K562 (cell line): ENCODE results near the gene PLEKHN1. TPM values are rescaled to one million over a fixed set of nuclear protein-coding genes. Genes with fewer than 3 reads are reported as not detected.

ENCODE experiments used
- CREM ChIP-seq: IDR thresholded peaks from 2 replicates; pipeline ENCODE4 v1.6.1; 2014; ENCODE audit warnings: antibody characterized with exemption, low read depth
- DNMT1 ChIP-seq: fragments of 450-650 bp; IDR thresholded peaks from 2 replicates; pipeline ENCODE4 v1.6.1; 2016; ENCODE audit warnings: antibody characterized with exemption, mild to moderate bottlenecking
- GABPB1 ChIP-seq: sonication (generic); formaldehyde crosslinking; IDR thresholded peaks from 2 replicates; pipeline ENCODE4 v1.8.0; 2022; ENCODE audit warnings: mild to moderate bottlenecking, missing genetic modification reagents
- GATA2 ChIP-seq: sonication (generic); formaldehyde crosslinking; IDR thresholded peaks from 2 replicates; pipeline ENCODE4 v1.4.0; 2020; ENCODE audit warnings: mild to moderate bottlenecking, missing genetic modification reagents
- KDM4B ChIP-seq, 2 experiments: fragments of 450-650 bp in 1 of 2; sonication (generic) in 1 of 2; IDR thresholded peaks; 2 replicates each; pipeline ENCODE4 v1.6.1; 2016 to 2017; ENCODE audit warnings: borderline replicate concordance in 2 of 2, antibody characterized with exemption in 1 of 2, low read depth in 1 of 2, mild to moderate bottlenecking in 1 of 2
- NELFE ChIP-seq: IDR thresholded peaks from 2 replicates; pipeline ENCODE4 v1.6.1; 2011; ENCODE audit warnings: mild to moderate bottlenecking; ENCODE audit not compliant: insufficient read depth, insufficient read length
- ZNF143 ChIP-seq: sonication (generic); formaldehyde crosslinking; IDR thresholded peaks from 2 replicates; pipeline ENCODE4 v1.9.0; 2022; ENCODE audit warnings: mild to moderate bottlenecking, missing genetic modification reagents
- ZNF263 ChIP-seq: sonication (generic); formaldehyde crosslinking; IDR thresholded peaks from 2 replicates; pipeline ENCODE4 v1.8.0; 2022; ENCODE audit warnings: mild to moderate bottlenecking, missing genetic modification reagents, borderline replicate concordance
- ZNF347 ChIP-seq: fragments of 450-650 bp; formaldehyde crosslinking; IDR thresholded peaks from 2 replicates; pipeline ENCODE4 v1.4.0; 2020; ENCODE audit warnings: low read depth, mild to moderate bottlenecking, moderate library complexity
- ZNF431 ChIP-seq: sonication (generic); formaldehyde crosslinking; IDR thresholded peaks from 2 replicates; pipeline ENCODE4 v1.8.0; 2022; ENCODE audit warnings: mild to moderate bottlenecking, missing genetic modification reagents
- ZNF507 ChIP-seq: conservative IDR thresholded peaks from 2 replicates; pipeline ENCODE4 v1.6.1; 2017; ENCODE audit warnings: missing genetic modification characterization, missing compliant biosample characterization
- polyA plus RNA-seq, 8 experiments: library from polyadenylated mRNA; depleted of rRNA in 4 of 8; stranded (reverse) in 5 of 8; unstranded in 3 of 8; fragments of >200 nt; fragmentation: Nextera tagmentation in 2 of 8; fragmentation: Illumina TruSeq in 1 of 8; extraction: Ambion mirVana in 2 of 8; extraction: Trizol in 1 of 8; gene quantifications; 2 replicates each; pipeline versions ENCODE4 v1.2.1 to v1.2.3, GENCODE V29; 2011 to 2014; ENCODE audit warnings: inconsistent platforms in 1 of 8, missing spikeins in 1 of 8
- total RNA-seq, 7 experiments: library from RNA; depleted of rRNA in 6 of 7; stranded (reverse); fragments of >200 nt in 6 of 7; fragmentation: Illumina TruSeq in 2 of 7; extraction: Trizol in 2 of 7; gene quantifications; 2 replicates each; pipeline versions ENCODE4 v1.2.1 to v1.2.3, GENCODE V29; 2011 to 2021; ENCODE audit warnings: low replicate concordance in 1 of 7
- TF ChIP-seq, protein P1 (sequence below): fragments of 450-650 bp; formaldehyde crosslinking; IDR thresholded peaks from 2 replicates; pipeline ENCODE4 v1.4.0; 2020; ENCODE audit warnings: mild to moderate bottlenecking, moderate library complexity
- TF ChIP-seq, protein P2 (sequence below): fragments of 250-450 bp; sonication (Bioruptor Pico); IDR thresholded peaks from 2 replicates; pipeline ENCODE4 v1.5.0; 2021; ENCODE audit warnings: mild to moderate bottlenecking, moderate library complexity
- TF ChIP-seq, protein P3 (sequence below): fragments of 450-650 bp; IDR thresholded peaks from 2 replicates; pipeline ENCODE4 v1.6.1; 2016; ENCODE audit warnings: mild to moderate bottlenecking
- TF ChIP-seq, protein P4 (sequence below), 2 experiments: fragments of 450-650 bp; conservative IDR thresholded peaks; 2 replicates each; pipeline ENCODE4 v1.6.1; 2017; ENCODE audit warnings: mild to moderate bottlenecking in 2 of 2, moderate library complexity in 2 of 2

Gene PLEKHN1
- total and polyA plus RNA-seq, 9 of the 15 experiments (the other 6 are each of a cell fraction or from before 2014, with no cell fraction given): 0.07 to 1.5 (median 0.13) TPM; not detected in 2

DNA sequence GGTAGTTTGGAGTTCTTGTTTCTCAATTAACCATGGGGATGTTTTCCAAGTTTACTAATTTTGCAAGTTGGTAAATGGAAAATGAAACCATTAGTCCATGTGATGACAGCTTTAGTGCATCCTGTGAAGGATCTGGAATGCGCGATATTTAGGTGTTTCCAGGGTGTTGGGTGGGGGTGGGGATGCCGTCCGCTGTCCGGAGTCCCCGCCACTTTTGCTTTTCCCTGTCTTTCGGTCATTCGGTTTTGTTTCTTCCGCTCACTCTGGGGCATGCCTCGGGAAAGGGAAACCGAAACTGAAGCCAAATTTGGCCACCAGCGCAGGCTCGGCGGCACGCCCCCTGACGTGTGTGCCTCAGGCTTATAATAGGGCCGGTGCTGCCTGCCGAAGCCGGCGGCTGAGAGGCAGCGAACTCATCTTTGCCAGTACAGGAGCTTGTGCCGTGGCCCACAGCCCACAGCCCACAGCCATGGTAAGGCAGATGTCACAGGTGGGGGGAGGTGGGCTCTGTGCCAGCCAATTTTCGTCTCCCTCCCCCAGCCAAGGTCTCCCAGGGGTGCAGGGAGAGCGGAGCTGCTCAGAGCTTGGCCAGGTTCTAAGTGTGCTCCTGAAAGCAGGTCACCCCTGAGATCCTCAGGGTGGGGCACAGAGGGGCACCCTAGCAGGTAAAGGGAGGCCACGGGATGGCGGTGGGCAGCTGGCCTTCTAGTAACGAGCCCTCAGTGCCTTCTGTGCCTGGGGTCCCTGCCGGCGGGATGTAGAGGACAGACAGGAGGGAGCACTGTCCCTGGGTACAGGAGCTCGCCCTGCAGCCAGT lies 47.0 kb downstream of the PLEKHN1 start, which contains the start of gene ISG15 (continued):
- TF ChIP-seq, protein P1, sequence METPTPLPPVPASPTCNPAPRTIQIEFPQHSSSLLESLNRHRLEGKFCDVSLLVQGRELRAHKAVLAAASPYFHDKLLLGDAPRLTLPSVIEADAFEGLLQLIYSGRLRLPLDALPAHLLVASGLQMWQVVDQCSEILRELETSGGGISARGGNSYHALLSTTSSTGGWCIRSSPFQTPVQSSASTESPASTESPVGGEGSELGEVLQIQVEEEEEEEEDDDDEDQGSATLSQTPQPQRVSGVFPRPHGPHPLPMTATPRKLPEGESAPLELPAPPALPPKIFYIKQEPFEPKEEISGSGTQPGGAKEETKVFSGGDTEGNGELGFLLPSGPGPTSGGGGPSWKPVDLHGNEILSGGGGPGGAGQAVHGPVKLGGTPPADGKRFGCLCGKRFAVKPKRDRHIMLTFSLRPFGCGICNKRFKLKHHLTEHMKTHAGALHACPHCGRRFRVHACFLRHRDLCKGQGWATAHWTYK (CRISPR knock-in tag): no peak
- TF ChIP-seq NELFE (no peak), KDM4B (IDR thresholded peaks at IDR 0.05; ENCODE audit: borderline replicate concordance in 2 of 2, low read depth in 1 of 2) (no peak; a peak in 1 of 4 replicates), ZNF507 (tag) (no peak), CREM (peak; percentile 84), GATA2 (no peak), ZNF143 (CRISPR knock-in tag) (peak; percentile 28; the same call in 1 of the 2 replicates), ZNF347 (CRISPR knock-in tag) (no peak), ZNF431 (CRISPR knock-in tag) (no peak), DNMT1 (no peak), GABPB1 (no peak; the same call in 1 of the 2 replicates), ZNF263 (CRISPR knock-in tag) (peak; percentile 83)
- TF ChIP-seq, protein P2, sequence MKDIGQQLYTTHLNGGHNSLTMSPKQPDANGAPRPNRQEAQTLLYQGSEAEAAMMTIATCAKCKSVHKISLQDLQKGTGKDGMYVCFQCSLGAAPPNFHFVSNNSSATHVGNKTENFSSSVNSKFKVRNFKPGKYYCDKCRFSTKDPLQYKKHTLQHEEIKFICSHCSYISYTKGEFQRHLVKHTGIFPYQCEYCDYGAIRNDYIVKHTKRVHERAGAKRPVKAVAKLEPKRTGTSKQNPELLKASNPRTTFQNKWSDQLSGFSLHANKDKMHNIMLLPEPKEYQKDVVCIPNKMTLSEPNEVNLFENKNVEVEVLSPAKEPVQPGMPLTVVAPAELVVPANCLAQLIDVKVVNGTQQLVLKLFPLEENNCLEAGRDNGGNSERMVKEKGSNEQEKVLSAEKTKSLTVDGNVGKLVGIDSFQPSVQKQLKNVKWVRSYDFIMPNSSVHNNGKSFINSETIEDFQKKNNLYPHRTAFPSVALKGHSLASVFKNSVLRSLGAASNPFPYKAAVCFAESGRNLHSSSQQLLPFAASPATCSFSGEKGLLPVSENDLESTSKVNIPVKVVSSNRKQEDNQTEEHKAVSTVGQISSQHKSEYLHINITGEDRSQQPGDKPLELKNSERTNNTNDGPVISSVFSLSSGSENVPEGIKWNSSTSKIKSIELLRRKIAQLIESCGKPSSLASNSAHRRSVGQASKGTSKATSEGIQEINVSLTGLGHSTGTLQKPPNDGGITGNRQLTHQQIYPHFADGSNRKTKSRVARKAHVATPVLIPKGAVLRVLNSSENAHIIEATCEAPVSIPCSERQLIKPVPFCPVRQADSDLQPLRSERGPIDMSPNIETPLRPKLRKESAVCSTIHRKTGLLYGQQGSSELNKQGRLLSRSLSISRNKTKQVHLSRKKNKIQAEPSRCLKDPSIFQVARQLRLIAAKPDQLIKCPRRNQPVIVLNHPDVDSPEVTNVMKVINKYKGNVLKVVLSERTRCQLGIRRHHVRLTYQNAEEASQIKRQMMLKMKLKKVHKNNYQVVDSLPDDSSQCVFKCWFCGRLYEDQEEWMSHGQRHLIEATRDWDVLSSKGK: no peak
- TF ChIP-seq, protein P3, sequence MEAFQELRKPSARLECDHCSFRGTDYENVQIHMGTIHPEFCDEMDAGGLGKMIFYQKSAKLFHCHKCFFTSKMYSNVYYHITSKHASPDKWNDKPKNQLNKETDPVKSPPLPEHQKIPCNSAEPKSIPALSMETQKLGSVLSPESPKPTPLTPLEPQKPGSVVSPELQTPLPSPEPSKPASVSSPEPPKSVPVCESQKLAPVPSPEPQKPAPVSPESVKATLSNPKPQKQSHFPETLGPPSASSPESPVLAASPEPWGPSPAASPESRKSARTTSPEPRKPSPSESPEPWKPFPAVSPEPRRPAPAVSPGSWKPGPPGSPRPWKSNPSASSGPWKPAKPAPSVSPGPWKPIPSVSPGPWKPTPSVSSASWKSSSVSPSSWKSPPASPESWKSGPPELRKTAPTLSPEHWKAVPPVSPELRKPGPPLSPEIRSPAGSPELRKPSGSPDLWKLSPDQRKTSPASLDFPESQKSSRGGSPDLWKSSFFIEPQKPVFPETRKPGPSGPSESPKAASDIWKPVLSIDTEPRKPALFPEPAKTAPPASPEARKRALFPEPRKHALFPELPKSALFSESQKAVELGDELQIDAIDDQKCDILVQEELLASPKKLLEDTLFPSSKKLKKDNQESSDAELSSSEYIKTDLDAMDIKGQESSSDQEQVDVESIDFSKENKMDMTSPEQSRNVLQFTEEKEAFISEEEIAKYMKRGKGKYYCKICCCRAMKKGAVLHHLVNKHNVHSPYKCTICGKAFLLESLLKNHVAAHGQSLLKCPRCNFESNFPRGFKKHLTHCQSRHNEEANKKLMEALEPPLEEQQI: no peak
- TF ChIP-seq, protein P4, sequence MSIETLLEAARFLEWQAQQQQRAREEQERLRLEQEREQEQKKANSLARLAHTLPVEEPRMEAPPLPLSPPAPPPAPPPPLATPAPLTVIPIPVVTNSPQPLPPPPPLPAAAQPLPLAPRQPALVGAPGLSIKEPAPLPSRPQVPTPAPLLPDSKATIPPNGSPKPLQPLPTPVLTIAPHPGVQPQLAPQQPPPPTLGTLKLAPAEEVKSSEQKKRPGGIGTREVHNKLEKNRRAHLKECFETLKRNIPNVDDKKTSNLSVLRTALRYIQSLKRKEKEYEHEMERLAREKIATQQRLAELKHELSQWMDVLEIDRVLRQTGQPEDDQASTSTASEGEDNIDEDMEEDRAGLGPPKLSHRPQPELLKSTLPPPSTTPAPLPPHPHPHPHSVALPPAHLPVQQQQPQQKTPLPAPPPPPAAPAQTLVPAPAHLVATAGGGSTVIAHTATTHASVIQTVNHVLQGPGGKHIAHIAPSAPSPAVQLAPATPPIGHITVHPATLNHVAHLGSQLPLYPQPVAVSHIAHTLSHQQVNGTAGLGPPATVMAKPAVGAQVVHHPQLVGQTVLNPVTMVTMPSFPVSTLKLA (conservative IDR thresholded peaks at IDR 0.05): peak; percentile 95 to 97
